Measurements from ENCODE around the gene FAM168B.
"Not testable (repeated sequence)": the region's sequence is repeated elsewhere in the genome, so short reads cannot be mapped to it uniquely, and the experiment has no call there.

The FAM168B gene

DNA sequence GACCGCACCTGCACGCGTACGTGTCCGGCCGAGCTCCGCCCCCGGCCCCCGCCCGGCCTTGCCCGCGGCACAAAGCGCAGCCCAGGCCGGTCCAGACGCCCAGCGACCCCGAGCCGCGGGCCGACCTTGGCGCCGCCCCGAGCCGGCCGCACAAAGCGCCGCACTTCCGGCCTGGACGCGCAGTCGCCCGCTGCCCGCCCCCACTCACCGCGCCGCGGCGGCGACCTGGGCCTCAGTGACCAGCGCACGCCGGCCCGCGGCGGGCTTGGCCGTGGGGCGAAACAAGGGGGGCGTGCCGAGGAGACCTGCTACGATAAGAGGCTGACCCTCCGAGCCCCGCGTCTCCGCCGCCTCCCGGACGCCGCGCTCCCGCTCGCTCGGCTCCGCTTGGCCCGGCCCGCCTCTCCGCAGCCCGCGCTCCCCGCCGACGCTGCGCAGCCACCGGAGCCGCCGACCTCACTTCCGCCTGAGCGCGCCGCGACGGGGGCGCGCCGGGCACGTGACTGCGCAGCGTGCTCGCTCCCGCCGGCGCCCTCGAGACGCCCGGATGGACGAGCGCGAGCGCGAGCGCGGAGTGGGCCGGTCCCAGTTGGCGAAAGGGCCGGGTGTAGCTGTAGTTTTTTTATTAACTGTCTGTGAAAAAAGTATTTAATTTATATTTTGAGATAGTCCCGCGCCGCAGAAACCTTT is at the start of gene FAM168B:
Gene FAM168B, minus strand, starts transcription at position 455 of the 690 bp plus-strand sequence. CDS start 10,814 bp downstream, outside the sequence.
- no peak for FAIRE-seq

GRCh38 chr2:131142849-131143248 is 49.6 kb upstream of the FAM168B start:
- no peak for FAIRE-seq

DNA sequence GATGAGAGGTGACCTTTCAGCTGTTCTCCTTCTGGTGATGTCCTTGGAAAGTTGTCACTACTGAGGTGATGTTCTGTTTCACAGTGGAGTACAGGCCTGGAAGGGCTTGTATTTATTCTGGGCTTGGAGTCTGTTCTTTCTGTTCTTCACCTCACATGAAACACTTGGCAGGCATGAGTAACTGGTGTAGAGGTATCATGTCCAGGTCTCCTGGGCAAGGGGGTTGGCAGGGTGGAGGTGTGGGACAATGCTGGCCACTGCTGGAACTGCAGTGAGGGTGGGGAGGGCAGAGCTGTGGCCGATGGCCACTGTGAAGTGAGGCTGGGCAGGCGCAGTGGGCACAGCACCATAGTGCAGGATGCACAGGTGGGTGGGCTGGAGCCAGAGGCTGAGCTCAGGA is 47.3 kb upstream of the FAM168B start:
- no peak for FAIRE-seq

DNA sequence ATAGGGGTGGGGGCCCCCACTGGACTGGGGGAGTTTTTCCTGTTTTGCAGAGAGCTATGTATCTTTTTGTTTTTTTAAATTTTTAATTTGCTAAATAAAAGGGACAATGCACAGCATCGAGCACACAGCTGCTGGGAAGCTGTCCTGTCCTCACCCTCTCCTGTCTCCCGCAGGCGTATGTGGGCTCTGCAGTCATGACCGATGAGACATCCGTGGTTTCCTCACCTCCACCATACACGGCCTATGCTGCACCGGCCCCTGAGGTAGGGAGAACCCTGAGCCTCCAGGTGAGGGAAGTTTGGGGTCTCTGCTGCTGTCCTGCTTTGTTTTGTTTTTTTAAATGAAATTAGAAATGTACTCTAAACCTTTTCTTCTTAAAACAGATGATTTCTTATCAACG is 39.5 kb upstream of the FAM168B start:
- FAIRE-seq: no peak

DNA sequence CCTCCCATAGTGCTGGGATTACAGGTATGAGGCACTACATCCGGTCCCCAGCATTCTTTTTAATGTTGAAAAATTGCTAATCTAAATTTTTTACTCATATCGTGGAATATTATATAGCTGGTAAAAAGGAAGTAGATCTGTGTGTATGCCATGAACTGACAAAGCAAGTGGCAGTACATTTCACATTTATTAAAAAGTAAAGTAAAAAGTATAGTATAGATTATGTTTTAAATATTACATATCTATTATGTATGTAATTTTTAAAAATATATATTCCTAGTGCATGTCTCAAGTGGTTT is 37.0 kb upstream of the FAM168B start:
- no peak for FAIRE-seq

- no peak for FAIRE-seq
Observed at GRCh38 chr2:131127981-131128380, 34.7 kb upstream of the FAM168B start.

DNA sequence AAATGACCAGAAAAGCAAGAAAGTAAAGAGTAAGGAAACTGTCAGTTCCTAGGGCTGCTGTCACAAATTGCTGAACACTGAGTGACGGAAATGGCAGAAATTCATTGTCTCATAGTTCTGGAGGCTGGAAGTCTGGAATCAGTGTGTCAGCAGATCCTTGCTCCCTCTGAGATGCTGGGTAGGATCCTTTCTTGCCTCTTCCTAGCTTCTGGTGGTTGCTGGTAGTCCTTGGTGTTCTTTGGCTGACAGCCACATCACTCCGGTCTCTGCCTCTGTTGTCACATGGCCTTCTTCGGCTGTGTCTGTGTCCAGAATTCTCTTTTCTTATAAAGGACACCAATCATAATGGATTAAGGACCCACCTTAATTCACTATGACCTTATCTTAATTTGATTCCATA is 33.8 kb upstream of the FAM168B start:
- no peak for FAIRE-seq

- FAIRE-seq: no peak
Observed at GRCh38 chr2:131126436-131126835, 33.2 kb upstream of the FAM168B start.

GRCh38 chr2:131125195-131125757 is 32.0 kb upstream of the FAM168B start:
- no peak for FAIRE-seq

DNA sequence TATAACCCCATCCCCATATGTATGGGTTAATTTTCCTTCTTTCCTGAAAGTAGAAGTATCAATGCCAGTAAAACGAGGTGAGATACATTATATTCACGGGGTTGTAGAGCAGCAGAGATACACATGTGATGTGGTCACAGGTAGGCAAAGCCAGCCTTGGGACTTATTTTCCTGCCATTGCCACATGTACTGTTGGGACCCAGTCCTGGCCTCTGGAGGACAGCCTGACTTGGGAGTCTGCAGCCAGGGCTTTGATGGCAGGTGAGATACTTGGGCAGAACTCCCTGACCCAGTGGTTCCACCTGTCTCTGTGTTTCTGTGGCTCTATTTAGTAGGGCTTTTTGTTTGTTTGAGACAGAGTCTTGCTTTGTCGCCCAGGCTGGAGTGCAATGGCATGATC is 29.9 kb upstream of the FAM168B start:
- no peak for FAIRE-seq

DNA sequence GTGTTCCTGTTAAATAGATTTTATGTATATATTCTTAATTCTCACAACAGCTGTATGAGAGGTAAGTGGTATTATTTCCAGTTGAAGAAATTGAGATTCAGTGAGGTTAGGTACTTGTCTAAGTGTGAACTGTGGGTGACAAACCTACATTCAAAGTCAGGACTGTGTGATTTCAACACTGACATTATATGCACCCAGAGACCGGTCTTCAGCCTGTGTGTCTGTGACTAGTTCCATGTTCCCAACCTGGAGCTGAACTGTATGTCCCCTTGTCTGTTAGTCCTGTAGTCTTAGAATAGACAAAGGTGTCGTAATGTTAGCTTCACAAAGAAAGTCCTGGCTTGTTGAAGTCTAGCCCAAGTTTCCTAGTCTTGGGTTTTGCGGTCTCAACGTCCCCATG is 29.2 kb upstream of the FAM168B start:
- no peak for FAIRE-seq

GRCh38 chr2:131121464-131121863 is 28.2 kb upstream of the FAM168B start:
- no peak for FAIRE-seq

DNA sequence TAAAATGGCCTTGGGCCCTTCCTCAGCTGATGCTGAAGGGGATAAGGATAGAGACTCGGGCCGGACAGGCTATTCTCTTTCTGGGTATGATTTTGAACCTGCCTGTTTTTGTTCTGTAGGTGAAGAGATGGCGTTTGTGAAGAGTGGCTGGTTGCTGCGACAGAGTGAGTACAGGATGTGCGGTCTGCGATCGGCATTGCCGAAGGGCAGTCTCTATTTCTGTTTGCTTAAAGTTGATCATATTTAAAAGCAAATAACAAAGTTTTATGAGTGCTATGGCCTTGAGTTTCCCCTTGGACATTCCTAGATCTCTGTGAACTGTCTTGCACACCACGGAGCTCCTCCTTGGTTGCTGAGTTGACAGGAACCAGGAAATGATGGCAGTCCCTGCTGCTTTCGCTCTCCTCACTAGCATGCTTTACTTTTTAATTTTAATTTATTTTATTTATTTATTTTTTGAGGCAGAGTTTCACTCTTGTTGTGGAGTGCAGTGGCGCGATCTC is 27.6 kb upstream of the FAM168B start:
- no peak for FAIRE-seq

DNA sequence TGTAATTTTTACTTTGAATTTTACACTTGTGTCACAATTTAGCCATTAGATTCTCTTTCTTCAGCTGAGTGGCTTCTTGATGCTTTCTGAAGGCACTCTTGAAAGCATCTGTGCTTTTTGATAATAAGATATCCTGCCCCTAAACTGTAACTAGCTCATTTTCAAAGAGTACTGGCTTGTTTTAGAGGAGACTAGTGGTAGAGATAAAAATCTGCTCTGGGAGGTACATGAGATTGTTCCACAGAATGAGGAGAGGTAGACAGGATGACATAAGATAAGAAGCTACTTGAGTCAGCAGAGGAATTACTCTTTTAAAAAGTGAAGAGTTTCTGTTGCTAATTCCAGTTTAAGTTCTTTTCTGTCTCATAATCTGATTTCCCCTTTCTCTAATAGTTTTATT is 22.5 kb upstream of the FAM168B start:
- no peak for FAIRE-seq

DNA sequence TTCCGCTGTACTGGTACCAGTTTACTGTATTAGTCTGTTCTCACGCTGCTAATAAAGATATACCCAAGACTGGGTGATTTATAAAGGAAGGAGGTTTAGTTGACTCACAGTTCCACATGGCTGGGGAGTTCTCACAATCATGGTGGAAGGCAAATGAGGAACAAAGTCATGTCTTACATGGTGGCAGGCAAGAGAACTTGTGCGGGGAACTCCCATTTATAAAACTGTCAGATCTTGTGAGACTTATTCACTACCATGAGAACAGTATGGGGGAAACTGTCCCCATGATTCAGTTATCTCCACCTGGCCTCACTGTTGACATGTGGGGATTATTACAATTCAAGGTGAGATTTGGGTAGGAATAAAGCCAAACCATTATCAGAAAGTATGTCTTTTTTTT is 21.7 kb upstream of the FAM168B start:
- not testable (repeated sequence) for FAIRE-seq

DNA sequence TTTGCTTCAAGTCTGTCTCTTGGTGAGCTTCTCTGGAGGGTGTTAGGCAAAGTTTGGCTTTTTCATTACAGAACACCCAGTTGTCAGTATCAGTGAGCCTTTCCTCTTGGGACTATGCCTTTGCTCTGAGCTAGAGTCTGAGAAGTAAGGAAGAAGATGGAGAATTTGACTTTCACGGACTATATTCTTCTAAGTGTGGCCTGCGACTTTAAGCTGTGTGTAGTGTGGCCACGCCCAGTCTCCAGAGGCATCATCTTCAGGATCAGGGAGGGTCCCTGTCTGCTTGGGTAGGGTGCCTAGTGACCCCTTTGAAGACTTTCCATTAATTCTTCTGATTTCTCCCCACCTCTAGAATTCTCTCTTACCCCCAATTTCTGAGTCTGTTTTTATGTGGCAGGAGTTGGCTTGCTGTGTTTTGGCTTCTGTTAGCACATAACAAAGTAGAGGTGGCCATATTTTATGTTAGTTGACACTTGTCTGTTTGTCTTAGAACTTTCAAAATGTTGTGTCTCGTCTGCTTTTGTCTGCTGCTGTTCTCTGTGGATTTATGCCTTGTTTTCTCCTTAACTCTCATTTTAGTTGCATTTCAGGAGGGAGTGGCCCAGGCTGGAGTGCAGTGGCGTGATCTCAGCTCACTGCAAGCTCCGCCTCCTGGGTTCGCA is 20.4 kb upstream of the FAM168B start:
- no peak for FAIRE-seq

- FAIRE-seq: no peak
Observed at GRCh38 chr2:131112529-131112928, 19.3 kb upstream of the FAM168B start.

DNA sequence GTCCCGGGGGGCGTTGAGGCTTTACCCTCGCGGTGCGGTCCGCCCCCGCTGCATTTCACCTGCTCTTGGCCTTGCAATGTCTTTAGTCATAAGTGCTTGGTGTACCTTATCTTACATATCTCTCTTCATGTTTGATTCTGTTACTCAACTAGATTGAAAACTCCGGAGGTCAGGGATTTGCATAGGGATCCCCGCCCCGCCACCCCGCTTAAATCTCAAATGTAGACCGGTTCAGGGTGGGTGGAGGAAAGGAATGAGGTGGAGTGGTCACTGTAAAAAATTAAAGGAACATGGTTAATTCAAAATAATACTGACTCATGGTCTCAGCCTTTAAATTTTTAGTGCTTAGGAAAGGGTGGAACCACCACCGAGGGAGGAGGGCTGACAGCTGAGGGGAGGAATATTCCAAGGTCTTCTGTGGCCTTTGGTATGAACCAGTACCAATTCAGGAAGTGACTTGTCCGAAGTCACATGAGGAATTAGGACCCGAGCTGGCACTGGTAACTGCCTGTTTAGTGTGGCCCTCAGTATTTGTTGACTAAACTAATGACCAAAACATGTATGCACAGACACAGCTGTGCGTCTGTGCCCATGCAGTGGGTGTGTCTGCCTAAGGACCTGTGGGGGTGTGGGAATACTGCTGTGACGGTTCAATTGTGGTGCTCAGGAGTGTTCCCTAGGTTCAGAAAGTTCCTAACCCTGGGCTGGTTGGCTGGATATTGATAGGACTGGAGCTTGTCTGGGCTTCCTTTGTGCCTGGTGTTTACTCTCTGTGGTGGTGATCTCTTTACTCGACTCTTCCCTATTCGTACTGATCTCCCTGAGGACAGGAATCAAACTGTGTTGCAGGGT is 12.9 kb upstream of the FAM168B start:
- FAIRE-seq: no peak

DNA sequence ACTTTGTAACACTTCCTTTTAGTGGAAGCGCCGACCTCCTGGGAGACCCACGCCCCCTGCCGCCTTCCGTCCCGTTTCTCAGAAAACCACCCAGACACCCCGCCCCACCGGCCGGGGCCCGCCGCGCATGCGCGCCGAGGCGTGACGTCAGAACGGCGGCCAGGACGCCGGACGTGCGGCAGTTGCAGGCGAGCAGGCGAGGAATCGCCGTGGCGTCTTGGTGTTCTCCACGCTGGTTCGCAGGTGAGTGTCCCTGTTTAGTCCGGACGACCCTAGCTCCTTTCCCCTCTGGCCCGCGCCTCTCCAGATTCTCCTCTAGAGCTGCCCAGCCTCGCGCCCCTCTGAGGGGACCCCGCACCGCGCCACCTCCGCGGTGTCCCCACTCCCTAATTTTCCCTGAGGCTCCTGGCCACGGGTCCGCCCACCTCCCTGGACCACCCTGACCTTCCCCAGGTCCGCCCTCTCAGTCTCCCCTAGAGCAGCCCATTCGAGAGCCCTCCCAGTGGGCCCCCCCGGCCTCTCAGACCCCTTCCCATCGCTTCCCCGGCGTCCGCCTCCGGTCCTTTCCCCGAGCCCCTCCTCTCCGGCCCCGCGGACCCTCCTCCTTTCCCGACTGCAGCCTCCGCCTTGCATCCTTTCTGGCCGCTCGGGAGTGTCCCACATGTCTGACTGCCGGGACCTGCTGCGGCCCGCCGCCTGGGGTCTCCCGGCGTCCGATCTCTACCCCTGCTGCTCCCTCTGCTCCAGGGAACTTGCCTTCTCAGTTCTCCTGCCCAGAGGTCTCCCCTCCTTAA is 12.1 kb upstream of the FAM168B start, which contains the start of gene PLEKHB2:
Gene PLEKHB2, plus strand, starts transcription at position 181 of the 794 bp plus-strand sequence. CDS start 15,606 bp downstream, outside the sequence.
- FAIRE-seq: no peak

- FAIRE-seq: no peak
Observed at GRCh38 chr2:131104487-131105155, 11.4 kb upstream of the FAM168B start.

GRCh38 chr2:131103165-131103564 is 9.9 kb upstream of the FAM168B start:
- no peak for FAIRE-seq
